AML-193 (cell line): ENCODE data around the gene CDH6.

Experiments used
- DNase-seq, 2 experiments: peaks; one replicate each; lab custom pipeline; 2025; lab: John Stamatoyannopoulos, UW

Gene CDH6

DNA sequence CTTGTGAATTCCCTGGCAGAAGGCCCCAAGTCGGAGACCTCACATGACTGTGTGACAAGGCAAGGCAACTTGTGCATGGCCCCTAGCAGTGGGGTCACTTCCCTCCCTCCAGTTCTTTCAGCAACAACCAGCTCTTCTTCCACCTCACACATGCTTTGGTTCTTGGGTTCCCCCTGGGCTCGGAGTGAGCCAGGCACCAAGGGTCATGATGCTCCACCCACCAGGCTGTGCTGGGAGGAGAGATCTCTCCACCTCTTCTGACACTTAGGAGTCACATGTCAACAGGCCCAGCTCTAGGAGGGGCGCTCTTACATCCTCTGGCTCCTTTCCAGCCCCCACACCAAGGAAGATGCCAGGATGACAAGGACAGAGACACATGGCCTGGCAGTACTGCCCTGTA is 56.7 kb downstream of the CDH6 start:
- DNase-seq: no peak

DNA sequence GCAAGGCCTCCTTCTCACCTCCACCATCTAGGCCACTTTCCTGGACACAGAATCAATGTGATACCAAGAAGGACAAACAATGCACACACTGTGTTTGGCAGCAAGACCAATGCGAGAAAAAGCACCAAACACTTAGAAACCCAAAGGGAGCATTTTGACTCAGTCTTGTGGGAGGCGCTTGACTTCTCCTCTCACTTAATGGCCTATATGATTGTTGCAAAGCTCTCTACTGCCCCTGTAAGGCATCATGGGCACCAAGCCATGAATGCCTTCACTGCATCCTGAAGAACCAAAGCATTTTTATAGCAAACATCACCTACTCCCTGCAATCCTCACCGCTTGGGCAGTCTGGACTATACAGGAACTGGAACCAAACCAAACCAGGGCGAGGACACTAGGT is 57.5 kb downstream of the CDH6 start:
- DNase-seq: no peak

DNA sequence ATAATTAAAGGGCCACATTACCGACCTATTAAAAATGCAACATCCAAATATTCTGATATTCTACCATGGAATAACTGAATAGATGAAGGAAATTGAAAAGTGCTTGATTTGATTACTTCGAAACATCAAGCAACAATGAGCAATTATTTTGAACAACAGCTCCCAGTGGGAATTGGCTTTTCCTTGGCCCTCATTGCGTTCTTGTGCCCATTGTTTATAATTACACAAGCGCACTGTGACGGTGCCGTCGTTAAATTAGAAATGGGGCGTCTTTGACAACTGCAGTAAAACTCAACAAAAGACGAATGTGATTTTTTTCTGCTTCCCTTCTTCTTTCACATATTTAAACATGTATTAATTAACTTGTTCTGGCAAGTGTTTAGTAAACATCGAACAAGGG is 61.6 kb downstream of the CDH6 start:
- DNase-seq: no peak

DNA sequence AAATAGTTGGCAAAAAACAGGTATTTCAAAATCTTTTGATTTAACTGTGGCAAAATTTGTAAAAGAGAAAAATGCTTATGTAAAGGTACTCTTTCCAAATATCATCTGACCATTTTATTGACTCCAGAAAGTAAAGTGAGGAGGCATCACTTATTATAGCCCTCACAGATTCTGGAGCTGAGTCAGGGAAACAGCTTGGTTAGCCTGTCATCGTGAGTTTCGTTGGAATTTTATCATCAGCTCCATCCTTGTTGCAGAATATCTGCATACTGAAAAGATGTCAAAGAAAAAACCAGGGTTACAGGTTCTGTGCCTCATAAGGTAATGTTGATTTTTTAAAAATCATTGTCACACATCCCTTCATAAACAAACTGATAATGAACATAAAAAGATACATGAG is 74.8 kb downstream of the CDH6 start:
- no peak for DNase-seq

DNA sequence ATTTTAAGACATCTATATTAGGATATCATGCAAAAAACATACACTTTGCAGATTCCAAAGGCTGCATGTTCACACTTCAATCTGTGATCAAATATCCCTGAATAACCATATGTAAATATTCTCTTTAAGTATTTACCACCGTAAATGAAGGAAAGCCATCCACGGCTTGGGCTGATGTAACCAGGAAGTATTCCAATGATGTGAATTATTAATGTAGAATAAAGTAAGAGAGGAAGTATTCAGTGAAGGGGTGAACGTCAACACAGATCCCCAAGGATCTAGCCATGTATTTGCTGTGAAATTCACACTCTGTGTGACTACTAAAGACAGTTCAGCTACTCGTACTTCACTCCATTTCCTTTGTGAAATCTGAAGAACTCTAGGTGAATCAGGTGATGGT is 75.2 kb downstream of the CDH6 start:
- no peak for DNase-seq

DNA sequence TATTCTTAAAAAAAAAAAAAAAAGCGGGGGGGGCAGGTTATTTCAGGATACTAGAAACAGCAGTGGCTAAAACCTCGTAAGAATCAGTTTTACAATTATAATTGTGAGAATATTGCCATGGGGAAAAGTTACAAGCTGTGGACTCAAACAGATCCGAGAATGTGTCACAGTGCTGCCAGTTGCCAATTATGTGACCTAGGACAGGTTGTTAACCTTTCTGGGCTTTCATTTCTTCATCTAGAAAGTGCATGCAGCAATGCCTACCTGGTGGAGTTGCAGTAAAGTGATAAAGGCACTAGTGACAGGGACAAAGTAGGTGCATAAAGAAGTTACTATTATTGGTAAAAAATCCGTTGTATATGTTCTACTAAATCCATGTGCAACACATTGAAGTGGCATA is 75.8 kb downstream of the CDH6 start:
- no peak for DNase-seq

DNA sequence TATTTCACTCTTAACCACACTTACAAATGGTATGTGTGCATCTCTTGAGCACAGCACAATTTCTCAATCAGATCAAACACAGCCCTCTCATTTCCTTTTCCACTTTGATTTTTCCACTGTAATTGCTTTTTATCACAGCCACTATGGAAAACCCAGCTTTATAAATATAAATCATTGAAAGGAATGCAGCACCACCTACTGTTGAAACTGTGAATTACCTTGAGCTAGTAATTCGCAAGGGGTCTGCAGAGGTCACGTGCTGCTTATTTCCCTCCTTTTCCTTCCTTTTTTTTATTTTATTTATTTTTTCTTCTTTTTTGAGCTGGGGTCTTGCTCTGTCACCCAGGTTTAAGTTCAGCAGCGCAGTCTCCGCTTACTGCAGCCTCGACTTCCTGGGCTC is 76.9 kb downstream of the CDH6 start:
- DNase-seq: peak; percentile 4 to 7

DNA sequence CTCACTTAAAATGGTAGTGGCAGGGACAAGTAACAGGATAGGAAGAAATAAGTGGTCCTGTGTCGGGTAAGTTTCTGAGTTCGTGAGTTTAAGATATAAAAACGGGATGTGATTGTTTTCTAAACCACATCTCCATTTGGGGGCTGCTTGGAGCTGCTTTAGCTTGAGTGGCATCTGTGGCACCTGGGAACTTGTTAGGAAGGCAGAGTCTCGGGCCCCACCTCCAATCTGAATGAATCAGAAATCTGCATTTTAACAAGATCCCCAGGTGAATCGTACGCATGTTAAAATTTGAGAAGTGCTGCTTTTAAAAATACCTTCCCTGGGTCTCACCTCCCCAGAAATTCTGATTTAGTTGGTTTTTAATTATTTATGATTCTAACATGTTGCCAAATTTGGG is 78.1 kb downstream of the CDH6 start:
- no peak for DNase-seq

DNA sequence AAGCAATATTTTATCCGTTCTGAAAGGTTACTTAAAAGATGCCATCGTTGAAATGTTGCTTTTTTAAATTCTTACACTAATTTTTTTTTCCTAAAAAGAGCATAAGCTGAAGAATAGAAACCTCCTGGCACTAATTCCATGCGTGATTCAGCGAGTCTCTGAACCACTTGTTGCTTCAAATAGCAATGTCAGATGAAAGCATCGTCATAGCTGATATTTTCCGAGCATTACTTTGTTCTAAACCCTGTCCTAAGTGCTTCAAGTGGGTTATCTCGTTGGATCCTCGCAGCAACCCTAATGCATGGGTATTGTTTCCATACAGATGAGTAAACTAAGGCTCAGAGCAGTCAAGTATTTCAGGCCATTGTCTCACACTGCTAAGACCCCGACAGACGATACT is 79.7 kb downstream of the CDH6 start:
- DNase-seq: no peak

DNA sequence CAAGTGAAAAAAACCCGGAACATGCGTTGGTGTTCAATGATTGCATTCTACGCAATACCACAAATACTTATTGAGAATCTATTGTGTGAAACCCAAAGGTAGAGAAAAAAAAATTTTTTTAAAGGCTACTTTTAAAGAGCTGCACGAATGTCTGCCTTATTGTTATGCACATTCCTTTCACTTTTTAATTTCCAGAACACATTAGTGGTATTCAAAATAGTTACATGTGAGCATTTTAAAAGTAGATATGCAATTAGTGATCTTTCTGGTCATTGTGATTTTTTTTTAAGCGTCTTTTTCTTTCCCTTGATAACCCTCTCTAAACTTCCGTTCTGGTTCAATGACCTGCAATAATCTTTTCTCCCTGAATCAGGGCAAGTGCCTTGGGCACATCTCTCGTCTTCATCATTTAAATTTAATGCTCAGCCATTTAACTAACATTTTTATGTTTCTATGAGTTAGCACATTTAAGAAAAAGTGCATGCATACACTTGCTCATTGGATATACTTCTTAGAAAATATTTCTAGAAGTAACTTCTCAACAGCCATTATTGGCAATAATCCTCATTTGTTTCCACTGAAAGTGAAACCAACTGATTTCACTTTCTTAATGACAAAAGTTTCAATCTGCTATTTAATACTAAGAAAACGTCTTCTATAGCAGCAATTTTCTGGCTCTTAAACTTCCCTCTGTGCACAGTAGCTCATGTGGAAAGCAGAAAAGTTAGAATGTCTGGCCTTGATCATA is 80.3 kb downstream of the CDH6 start:
- DNase-seq: no peak

DNA sequence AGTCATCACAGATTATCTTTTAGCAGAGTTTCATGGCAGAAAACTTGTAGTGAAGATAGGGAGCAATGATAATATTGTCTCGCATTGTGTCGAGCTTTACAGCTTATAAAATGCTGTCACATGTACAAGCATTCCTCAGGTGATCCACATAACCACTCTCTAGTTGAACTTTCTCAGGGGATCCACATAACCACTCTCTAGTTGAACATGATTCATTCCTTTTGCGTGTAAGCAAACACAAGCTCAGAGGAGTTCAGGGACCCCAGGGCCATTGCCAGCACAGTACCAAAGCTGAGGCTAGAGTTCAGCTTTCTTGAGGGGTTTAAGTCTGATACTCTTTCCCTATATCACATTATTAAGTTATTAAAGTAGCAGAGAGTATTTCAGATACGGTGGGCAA is 86.7 kb downstream of the CDH6 start:
- no peak for DNase-seq

DNA sequence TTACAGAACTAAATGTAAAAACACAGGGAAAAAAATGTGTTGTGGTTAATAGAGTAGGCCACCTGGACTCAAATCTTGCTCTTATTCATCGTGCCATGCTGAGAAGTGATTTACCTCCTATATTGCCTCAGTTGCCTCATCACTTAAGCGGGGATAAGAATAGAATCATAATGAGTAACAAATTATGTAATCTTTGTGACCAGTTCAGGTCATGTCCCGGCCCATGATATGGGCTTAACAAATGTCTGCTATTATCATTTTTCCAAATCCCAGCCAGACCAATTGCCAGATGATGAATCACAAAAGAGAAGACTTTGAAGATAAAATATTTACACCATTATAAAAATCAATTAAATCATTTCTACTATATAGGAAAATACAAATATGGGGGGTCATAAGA is 89.8 kb downstream of the CDH6 start:
- no peak for DNase-seq

DNA sequence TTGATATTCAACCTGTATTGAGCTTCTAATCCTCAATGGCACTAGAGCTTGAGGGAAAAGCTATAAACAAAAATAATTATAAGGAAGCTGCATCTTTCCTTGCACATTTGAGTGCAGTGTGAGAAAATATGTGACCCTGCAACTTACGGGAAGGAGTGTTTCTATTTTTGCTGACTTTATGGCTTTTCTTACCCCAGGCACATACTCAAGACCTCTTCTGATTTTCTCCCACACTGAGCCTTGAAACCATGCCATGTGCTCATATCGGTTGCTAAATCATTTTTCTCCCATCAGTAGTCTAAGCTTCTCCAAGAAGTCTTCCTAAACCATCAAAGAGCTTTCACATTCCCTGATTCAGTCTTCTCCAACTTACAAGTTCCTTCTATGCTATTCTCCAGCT is 91.5 kb downstream of the CDH6 start:
- DNase-seq: no peak

DNA sequence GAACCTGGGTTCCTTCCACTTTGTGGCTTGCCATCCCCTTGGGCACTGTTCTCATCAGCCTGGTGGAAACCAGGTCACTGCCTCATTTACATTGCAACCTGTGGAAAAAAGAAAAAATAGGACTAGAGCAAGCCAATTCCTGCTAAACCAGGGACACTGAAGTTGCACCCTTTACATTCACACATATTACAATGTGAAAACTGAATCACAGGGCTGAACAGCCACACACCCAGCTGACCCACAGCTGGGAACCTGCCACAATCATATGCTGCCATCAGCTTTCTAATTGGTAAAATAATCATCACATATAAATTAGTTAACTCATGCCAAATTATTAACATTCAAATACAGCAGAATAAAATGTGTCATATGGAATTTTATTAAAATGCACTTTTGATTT is 94.5 kb downstream of the CDH6 start:
- no peak for DNase-seq

DNA sequence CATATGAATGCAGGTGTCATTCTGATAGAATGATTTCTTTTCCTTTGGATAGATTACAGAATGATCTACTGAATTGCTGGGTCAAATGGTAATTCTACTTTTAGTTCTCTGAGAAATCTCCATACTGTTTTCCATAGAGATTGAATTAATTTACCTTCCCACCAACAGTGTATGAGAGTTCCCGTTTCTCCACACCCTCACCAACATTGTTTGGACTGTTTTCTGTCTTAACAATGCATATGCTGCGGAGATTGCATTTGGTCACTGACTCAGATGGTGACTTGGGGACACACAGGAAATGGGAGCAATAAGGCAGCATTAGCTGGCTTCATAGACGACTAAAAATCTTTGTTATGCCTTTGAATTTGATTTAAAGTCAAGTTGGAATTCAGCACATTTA is 95.9 kb downstream of the CDH6 start:
- no peak for DNase-seq

DNA sequence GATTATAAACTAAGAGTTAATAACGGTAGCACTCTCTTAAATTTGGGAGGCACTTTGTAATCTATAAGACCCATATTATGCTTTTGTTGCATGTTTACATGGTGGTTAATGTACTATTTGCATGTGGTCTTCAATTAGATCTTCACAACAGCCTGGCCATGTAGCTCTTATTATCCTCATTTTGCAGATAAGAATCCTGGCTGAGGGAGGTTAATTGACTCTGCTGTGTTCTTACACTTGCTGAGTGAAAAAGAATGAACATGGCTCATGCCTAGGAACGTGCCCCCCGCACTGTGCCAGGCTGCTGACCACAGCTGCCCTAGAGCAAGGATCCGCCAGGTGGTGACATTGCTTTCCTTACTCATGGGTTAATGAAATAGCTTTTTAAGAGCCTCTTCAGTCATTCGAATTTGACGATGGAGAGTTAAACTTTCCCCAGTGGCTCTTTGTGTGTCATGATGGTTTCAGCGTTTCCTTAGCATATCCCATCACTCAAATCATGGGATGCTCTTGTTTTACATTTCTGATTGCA is 97.9 kb downstream of the CDH6 start:
- DNase-seq: no peak

DNA sequence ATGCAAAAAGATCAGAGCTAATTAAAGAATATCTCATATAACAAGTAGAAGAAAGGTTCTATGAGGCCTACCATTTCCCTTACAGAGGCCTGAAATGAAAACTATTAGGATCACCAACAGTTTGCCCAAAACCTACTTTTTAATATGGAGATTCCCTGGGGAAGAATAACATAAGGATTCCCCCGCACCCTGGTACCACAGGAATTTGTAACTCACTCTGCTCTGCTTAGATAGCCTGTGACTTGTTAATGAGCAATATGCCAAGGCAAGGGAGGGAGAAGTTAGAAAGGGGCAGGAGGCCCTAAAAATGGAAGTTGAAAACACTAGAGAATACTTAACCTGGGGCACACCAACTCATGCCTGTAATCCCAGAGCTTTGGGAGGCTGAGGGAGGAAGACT is 107.0 kb downstream of the CDH6 start:
- no peak for DNase-seq

DNA sequence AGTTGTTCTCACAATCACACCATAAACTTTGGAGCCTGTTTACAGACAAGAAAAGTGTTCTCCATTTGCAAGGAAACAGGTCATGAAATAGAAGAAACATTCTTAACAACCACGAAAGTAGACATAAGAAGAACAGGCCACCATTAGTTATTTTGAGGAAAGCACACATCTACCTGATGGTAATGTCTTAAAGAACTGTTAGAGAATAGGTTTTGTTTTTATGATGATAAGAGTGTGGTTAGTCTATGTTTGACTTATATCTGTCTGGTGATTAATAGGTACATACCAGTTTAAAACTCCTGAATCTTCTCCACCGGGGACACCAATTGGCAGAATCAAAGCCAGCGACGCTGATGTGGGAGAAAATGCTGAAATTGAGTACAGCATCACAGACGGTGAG is 108.3 kb downstream of the CDH6 start:
- no peak for DNase-seq

DNA sequence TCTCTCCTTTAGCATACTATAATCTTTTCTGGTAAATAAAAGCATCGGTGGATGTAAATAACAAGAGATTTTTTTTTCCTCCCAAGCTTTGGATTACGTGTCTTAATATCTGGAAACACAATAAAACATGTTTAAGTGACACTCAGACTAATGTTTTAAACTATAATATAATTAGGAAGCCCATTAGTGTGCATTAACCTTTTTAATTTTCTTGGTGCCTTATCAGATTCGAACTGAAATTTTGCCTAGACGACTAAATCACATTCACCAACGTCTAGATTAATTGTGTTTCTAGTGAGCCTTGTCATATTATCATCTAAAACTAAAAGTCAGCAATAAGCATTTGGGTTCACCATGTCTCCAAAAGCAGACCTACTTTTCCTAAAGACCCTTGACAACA is 110.2 kb downstream of the CDH6 start:
- no peak for DNase-seq

DNA sequence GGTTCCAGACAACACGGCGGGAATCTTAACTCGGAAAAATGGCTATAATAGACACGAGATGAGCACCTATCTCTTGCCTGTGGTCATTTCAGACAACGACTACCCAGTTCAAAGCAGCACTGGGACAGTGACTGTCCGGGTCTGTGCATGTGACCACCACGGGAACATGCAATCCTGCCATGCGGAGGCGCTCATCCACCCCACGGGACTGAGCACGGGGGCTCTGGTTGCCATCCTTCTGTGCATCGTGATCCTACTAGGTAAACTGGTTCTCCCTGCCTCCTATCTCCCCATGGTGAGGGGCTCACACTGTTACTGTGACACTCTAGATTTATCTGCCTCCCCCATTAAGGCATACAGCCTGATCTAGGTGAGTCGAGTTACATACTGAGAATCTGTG is 124.2 kb downstream of the CDH6 start:
- DNase-seq: no peak

DNA sequence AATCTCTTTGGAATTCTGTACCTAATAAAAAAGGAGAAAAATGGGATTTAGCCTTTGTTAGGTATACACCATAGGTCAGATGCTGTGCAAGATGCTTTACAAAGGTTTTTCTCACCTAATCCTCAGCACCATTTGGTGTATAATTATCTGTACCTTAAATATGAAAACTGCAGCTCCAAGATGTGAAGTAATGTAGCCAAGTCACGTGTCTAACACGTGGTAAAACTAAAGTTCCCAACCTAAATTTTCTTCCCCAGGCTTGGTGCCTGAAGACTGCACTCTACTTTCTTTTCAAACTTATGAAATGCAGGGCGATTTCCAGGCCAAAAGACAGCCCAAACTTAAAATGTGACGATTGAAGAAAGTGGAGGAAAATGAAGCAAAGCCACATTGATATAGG is 125.8 kb downstream of the CDH6 start:
- DNase-seq: no peak

DNA sequence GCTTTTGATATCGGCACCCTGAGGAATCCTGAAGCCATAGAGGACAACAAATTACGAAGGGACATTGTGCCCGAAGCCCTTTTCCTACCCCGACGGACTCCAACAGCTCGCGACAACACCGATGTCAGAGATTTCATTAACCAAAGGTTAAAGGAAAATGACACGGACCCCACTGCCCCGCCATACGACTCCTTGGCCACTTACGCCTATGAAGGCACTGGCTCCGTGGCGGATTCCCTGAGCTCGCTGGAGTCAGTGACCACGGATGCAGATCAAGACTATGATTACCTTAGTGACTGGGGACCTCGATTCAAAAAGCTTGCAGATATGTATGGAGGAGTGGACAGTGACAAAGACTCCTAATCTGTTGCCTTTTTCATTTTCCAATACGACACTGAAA is 129.5 kb downstream of the CDH6 start:
- no peak for DNase-seq

DNA sequence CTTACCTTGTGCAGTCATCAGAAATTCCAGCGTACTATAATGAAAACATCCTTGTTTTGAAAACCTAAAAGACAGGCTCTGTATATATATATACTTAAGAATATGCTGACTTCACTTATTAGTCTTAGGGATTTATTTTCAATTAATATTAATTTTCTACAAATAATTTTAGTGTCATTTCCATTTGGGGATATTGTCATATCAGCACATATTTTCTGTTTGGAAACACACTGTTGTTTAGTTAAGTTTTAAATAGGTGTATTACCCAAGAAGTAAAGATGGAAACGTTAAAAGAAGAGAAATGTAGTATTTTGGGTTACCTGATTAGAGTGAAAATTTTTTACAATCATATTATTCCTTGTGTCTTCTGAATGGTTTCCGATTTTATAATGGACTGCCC is 131.4 kb downstream of the CDH6 start:
- DNase-seq: no peak

DNA sequence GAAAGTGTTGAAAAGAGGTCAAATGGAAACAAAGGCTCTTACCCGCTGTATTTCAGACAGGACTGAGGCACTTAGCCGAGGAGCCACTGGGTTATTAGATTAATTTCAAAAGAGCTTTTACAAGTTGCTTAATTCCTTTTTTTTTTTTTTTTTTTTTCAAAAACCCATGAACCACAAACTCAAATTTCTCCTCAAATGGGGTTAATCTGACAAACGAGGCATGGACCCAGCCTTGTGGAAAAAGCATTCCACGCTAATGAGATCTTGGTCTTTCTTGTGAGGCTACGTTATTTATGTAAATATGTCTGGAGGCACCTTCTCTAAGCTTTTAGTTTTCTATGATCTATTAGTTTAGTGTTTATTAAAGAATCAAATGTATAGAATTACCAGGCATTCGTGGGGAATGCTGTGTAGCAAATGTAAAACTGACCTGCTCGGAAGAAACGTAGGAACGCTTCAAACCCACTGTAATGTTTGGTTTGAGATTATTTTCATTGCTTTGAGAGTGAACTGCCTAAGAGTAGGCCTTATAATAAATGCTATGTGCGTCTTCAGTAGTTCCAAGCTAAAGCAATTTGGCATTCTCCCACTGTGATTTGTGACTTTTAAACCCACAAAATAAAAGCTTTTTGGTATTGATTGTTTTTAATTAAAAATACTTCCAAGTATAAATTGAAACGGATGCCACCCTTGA is 134.7 kb downstream of the CDH6 start:
- DNase-seq: no peak
